Measurements from ENCODE around the gene CREB3L4.

DNA sequence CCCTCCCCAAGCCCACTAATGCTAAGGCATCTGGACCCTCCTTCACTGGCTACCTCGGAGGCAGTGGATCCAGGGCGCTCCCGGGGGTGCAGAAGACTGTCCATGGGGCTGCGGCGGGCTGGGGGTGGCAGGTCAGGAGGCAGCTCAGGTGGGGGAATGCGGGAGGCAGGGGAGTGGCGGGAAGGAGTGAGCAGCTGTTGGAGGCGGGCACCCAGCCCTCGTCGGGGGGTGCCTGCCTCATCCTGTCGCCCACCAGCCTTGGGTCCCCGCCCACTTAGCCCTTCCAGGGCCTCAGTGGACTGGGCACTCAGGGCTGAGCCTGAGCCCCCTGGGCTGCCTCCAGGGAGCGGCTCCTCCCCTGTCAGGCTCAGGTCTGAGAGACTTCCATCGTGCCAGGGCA is 34.3 kb upstream of the CREB3L4 start:
- TF ChIP-seq GATA2 (IDR thresholded peaks at IDR 0.05; ENCODE audit: low read depth, low read length), result no peak
- TF ChIP-seq GATA3 (IDR thresholded peaks at IDR 0.05; ENCODE audit: low read depth, low read length), result no peak
